ENCODE data around the gene BCL10.

BCL10 gene

GRCh38 chr1:85219853-85220610 lies 56.4 kb downstream of the BCL10 start:
- no peak for DNase-seq

- DNase-seq, result no peak
Observed at GRCh38 chr1:85216697-85217096, 59.7 kb downstream of the BCL10 start.

All from CD4-positive, alpha-beta T cell treated with Interleukin-17A for 1 hour (primary cell).